HG02885 (cell line): Measurements from ENCODE around the gene GCK.

Experiments used
- ATAC-seq: cut with Tn5 transposase; IDR thresholded peaks from one replicate; pipeline ENCODE4 v1.9.1; 2021; ENCODE audit warnings: mild to moderate bottlenecking; ENCODE audit not compliant: unreplicated experiment, poor library complexity

Gene GCK

GRCh38 chr7:44223362-44224079, 34.3 kb upstream of the GCK start:
- ATAC-seq, result no peak

GRCh38 chr7:44222776-44223261, 33.6 kb upstream of the GCK start:
- no peak for ATAC-seq

DNA sequence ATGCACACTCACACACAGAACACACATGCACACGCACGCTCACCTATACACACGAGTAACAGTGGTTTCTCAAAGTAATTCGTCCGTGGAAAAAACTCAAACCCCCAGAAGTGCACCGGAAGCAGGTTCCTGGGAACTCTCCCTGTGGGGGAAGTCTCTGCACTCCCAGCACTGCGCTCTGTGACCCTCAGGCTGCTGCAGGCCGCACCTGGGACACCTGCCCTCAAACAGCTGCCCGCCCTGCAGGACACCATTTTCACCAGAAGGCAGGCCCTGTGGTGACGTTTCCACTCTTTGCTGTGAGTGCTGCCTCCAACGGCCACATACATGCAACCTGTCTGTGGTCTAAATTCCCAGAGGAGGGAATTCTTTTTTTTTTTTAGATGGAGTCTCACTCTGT, 32.8 kb upstream of the GCK start:
- ATAC-seq, result no peak

DNA sequence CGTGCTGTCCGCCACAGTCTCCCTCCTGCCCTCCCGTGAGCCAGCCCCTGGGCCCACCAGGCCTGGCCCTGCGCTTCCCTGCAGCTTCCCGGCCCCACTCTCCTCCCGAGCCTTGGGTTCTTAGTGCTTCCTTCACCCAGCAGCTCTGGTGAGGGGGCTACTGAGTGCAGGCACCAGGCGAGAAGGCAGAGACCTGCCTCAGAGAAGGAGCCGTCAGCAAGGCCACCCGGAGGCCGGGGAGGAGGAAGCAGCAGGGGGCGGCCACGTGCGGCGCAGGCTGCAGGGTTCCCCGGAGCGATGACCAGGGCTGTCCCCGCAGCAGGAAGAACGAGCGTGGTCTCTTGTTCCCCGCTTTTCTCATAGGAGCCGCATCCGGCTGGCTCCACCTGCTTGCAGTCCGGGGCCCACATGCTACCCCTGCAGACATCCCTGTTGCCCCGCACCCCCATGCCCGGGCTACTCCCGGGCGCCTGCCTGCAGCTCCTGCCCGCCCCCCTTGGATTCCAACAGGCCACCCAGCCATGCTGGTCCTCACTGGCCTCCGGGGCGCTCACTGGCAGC, 32.1 kb upstream of the GCK start:
- ATAC-seq, result no peak

- no peak for ATAC-seq
Observed at GRCh38 chr7:44220358-44221112, 31.3 kb upstream of the GCK start.

- no peak for ATAC-seq
Observed at GRCh38 chr7:44220046-44220357, 30.8 kb upstream of the GCK start.

GRCh38 chr7:44219371-44220045, 30.3 kb upstream of the GCK start:
- no peak for ATAC-seq

DNA sequence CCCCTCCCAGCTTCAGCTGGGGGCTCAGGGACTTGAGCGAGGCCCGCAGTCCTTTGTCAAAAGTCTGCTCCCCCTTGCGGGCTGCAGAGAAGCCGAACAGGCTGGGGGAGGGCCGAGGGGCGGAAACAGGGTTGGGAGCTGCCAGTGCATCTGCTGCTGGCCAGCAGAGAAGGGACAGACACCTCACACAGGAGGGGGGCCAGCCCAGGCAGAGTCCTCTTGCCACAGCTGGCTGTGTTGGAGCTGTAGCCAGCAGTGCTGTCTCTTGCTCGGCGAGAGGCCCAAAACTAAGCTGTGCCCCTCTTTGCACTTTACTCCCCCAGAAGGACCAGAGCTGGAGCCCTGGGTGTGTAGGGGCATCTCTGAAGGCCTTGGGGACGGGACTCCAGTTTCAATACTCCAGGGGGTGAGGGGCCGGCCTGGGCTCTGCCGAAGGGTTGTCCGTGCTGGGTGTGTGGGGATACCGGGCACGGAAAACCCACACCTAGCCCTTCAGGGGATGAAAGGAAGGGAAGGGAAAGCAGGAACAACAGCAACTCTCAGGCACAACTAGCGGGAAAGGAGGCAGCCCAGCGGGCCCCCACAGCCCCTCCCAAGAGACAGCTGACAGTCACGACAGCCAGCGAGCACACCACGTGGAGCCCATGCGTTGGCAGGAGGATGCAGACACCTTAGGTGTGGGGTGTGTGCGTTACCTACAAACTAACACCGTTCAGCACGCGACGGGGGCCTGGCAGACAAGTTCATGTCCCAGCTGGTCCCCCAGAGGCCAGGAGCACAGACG, 29.4 kb upstream of the GCK start:
- ATAC-seq, result no peak

GRCh38 chr7:44217852-44218402, 28.7 kb upstream of the GCK start:
- ATAC-seq, result no peak

GRCh38 chr7:44217223-44217714, 28.0 kb upstream of the GCK start:
- no peak for ATAC-seq

DNA sequence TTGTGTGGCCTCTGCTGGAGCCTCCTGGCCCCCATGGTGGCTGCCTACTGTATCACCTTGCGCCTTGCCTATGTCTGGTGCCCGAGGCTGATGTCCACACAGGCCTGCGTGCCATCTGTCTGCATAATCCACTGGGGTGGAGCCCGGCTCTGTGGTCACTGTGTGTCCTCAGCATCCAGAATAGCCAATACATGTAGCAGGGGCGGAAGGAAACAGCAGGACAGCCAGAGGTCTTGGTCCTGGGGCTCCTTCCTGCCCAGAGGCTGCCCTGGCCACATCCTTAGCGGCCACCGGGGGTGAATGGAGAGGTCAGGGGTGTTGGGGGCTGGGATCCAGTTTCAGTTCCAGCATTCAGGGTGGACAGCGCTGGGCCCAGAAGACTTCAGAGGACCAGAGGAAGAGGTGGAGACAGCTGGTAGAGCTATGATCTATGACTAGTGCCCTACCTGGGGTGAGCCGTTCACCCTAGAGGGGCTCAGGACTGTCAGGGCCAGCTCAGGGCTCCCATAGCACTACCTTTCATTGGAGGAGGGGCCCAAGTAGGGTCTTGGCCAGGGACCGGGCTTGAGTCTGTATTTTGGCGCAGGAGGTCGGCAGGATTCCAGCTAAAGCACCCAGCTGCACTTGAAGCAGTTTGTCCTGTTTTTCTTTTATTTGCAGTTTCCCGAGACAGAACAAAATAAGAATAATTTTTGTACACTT, 27.4 kb upstream of the GCK start:
- ATAC-seq, result no peak

DNA sequence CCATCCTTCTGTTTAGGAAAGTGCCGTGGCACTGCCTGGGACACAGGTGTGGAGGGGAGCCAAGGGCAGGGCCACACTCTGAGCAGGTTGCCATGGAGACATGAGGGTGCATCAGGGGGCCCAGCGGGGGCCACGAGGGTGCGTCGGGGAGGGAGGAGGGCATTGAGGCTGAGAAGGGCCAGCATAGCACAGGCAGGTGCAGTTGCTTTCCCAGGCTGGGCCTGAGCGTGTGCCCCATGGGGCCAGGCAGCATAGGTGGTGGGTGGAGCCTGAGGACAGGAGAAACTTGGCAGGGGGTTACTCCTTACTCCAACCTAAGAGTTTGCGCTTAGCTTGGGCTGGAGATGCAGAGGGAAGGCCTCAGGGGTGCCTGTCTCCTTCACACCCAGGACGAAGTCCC, 26.8 kb upstream of the GCK start:
- ATAC-seq, result no peak

DNA sequence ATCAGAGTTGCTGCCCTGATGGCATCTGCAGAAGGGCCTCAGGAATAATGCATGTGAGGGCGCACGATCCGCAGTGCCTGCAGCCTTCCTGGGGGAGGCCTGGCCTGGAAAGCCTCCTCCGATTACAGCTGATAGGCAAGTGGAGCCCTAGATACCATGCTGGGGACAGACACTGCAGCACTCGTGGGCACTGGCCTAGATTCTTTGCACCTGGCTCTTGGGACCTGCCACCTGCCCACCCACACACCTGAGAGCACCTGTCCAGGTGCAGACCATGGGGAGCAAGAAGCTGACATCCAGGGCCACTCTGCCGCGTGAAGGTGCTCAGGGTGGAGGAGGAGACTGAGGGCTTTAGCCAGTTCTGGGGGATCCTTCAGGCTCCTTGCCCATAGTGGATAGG, 26.3 kb upstream of the GCK start:
- no peak for ATAC-seq

DNA sequence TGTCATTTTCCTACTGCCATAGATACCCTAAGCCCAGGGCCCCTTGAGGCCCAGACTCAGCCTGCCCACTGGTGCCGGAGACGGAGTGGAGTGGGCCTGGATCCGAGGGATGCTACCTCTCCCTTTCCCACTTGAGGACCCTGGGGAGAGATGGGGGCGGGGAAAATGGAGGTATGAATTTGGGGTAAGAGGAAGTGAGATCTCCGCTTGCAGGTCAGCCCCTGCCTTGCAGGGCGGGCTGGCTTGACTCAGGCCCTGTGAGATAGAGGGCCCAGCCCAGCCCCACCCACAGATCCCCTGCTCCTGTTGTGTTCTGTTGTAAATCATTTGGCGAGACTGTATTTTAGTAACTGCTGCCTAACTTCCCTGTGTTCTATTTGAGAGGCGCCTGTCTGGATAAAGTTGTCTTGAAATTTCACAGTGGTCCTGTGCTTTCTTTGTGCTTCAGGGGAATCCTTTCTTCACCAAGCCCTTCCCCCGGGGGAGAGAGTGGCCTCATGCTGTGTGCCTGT, 24.7 kb upstream of the GCK start:
- no peak for ATAC-seq

- ATAC-seq, result no peak
Observed at GRCh38 chr7:44213206-44213876, 24.1 kb upstream of the GCK start.

GRCh38 chr7:44212581-44213184, 23.4 kb upstream of the GCK start:
- ATAC-seq, result no peak

DNA sequence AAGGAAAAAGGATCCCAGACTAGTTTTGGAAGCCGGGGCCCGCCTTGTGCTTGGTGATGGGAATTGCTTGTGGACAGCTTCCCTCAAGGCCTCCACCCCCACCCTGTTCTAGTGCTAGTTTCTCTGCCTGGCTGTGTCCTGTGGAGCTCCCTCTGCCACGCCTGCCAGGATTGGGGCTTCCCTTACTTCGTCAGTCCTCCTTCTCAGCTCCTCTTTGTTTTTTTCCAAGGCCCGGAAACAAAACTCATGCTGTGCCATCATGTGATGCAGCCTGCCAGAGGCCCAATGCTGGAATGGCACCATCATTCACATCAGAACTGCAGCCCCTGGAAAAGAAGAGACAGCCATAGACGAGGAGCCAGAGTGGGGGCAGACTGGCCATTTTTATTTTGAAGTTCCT, 22.8 kb upstream of the GCK start:
- no peak for ATAC-seq

GRCh38 chr7:44211126-44211675, 22.0 kb upstream of the GCK start:
- ATAC-seq, result no peak
